HG03575 (cell line): ENCODE measurements around the gene SSH2.
"Not testable (repeated sequence)": the region's sequence is repeated elsewhere in the genome, so short reads cannot be mapped to it uniquely, and the experiment has no call there.

Source experiments
- ATAC-seq: cut with Tn5 transposase; IDR thresholded peaks from one replicate; pipeline ENCODE4 v1.9.1; 2021; ENCODE audit not compliant: unreplicated experiment, insufficient number of reproducible peaks, low FRiP score; ENCODE audit errors: extremely low read depth

SSH2 gene

GRCh38 chr17:29931231-29931932, 1.4 kb upstream of the SSH2 start:
- peak; percentile 52 for ATAC-seq

GRCh38 chr17:29930409-29931010, 482 bp upstream of the SSH2 start:
- ATAC-seq, result no peak

- no peak for ATAC-seq
Measured at GRCh38 chr17:29929006-29929532, 959 bp downstream of the SSH2 start.

- ATAC-seq, result no peak
Measured at GRCh38 chr17:29927546-29927945, 2.5 kb downstream of the SSH2 start.

GRCh38 chr17:29924786-29925185, 5.2 kb downstream of the SSH2 start:
- no peak for ATAC-seq

GRCh38 chr17:29918922-29919856, 10.8 kb downstream of the SSH2 start:
- no peak for ATAC-seq

GRCh38 chr17:29918016-29918415, 12.0 kb downstream of the SSH2 start:
- ATAC-seq, result no peak

- no peak for ATAC-seq
Measured at GRCh38 chr17:29914819-29915537, 15.1 kb downstream of the SSH2 start.

GRCh38 chr17:29911641-29912177, 18.3 kb downstream of the SSH2 start:
- no peak for ATAC-seq

- ATAC-seq, result no peak
Measured at GRCh38 chr17:29909236-29910003, 20.6 kb downstream of the SSH2 start.

- ATAC-seq, result no peak
Measured at GRCh38 chr17:29906969-29907368, 23.1 kb downstream of the SSH2 start.

GRCh38 chr17:29905879-29906167, 24.2 kb downstream of the SSH2 start:
- no peak for ATAC-seq

- ATAC-seq, result no peak
Measured at GRCh38 chr17:29905086-29905878, 24.7 kb downstream of the SSH2 start.

- no peak for ATAC-seq
Measured at GRCh38 chr17:29903471-29903870, 26.6 kb downstream of the SSH2 start.

- ATAC-seq, result not testable (repeated sequence)
Measured at GRCh38 chr17:29897136-29897535, 32.9 kb downstream of the SSH2 start.

GRCh38 chr17:29892201-29892600, 37.8 kb downstream of the SSH2 start:
- no peak for ATAC-seq

GRCh38 chr17:29891131-29891530, 38.9 kb downstream of the SSH2 start:
- ATAC-seq, result no peak
